Neural crest cell (in vitro differentiated cells): Measurements from ENCODE around the gene CREB5. TPM values are rescaled to one million over a fixed set of nuclear protein-coding genes. Genes with fewer than 3 reads are reported as not detected.

Source experiments
- DNase-seq: peaks from one replicate; pipeline ENCODE4 v3.0.0; 2021; ENCODE audit warnings: low read depth, mixed read lengths, low spot score
- H3K27ac Mint-ChIP-seq: one replicate; pipeline ENCODE4 v1.8.0; 2021; ENCODE audit warnings: mild to moderate bottlenecking, mixed read lengths; ENCODE audit not compliant: unreplicated experiment
- H3K27me3 Mint-ChIP-seq: 2 replicates; pipeline ENCODE4 v1.8.0; 2021; ENCODE audit warnings: low read depth, mild to moderate bottlenecking, mixed read lengths
- H3K36me3 Mint-ChIP-seq: 2 replicates; pipeline ENCODE4 v1.8.0; 2021; ENCODE audit warnings: low read depth, mild to moderate bottlenecking, mixed read lengths
- H3K4me1 Mint-ChIP-seq: 2 replicates; pipeline ENCODE4 v1.8.0; 2021; ENCODE audit warnings: mixed read lengths
- H3K4me3 Mint-ChIP-seq: one replicate; pipeline ENCODE4 v1.8.0; 2021; ENCODE audit warnings: mild to moderate bottlenecking, mixed read lengths
- H3K9me3 Mint-ChIP-seq: 2 replicates; pipeline ENCODE4 v1.8.0; 2021; ENCODE audit warnings: mixed read lengths
- CTCF ChIP-seq: fragments of 200-600 bp; sonication (generic); conservative IDR thresholded peaks from 2 replicates; pipeline ENCODE4 v1.5.0; 2021; ENCODE audit warnings: antibody characterized with exemption, mild to moderate bottlenecking
- total RNA-seq: library from RNA; stranded (reverse); gene quantifications from 2 replicates; pipeline ENCODE4 v1.2.1, GENCODE V29; 2021

Gene CREB5
- total RNA-seq, 1 donor from 2014 or later: 8.3 TPM

DNA sequence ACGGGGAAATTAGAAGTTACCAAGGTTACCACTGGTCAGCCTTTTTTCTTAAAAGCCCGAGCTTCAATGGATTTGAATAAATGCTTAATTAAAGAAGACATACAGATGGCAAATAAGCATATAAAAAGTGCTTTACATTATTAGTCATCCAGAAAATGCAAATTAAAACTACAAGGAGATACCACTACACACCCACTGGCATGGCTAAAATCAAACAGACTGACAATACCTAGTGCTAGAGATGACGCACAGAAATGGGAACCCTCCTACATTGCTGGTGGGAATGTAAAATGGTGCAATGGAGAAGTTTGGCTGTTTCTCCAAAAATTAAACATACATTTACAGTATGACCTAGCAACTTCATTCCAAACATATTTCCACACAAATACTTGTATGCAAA, 38.3 kb upstream of the CREB5 start:
- no peak for TF ChIP-seq CTCF
- DNase-seq: no peak
- Mint-ChIP-seq H3K27me3 (no peaks in the 10 kb centered on the region), H3K4me1 (no peaks in the 10 kb centered on the region), H3K36me3 (no peaks in the 10 kb centered on the region), H3K4me3 (no peak overlapping the region), H3K9me3 (no peaks in the 10 kb centered on the region), H3K27ac (no peak overlapping the region)

DNA sequence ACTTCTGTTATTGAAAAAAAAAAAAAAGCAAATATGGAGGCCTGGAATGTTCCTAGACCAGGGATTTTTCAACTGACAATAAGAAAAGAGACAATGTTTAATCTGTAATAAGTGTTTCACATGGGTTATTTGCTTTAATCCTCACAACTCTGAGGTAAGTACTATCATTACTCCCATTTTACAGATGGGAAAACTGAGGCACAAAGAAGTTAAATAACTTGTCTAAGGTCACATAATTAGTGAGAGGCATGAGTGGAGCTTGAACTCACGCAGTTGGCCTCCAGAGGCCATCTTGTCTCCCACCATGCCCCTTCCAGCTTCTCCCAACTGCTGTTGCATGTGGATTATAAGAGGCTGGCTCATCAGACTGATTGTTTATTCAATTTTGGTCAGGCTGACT, 36.6 kb upstream of the CREB5 start:
- Mint-ChIP-seq H3K4me3 (no peak overlapping the region), H3K4me1 (no peaks in the 10 kb centered on the region), H3K27ac (no peak overlapping the region), H3K9me3 (no peaks in the 10 kb centered on the region), H3K27me3 (no peaks in the 10 kb centered on the region), H3K36me3 (no peaks in the 10 kb centered on the region)
- DNase-seq: no peak
- TF ChIP-seq CTCF: no peak

DNA sequence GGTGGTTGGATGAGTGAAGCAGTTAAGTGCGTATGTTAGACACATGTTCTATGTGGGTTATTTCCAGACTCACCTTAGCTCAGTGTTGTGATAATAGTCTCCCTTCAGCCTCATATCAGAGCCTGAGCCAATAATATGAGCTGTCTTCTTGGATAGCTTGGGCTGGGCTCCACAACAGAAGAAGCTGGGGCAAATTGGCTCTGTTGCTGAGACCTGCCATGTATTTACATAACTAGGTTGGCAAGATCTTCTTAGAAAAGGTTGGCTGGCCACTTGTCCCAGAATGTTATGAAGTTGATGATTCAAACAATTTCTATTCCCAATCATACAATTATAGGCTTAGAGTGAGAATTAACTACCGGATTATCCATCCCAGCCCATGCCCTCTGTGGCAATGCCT, 35.7 kb upstream of the CREB5 start:
- TF ChIP-seq CTCF: no peak
- Mint-ChIP-seq H3K27ac (no peak overlapping the region), H3K9me3 (no peaks in the 10 kb centered on the region), H3K4me3 (no peak overlapping the region), H3K36me3 (no peaks in the 10 kb centered on the region), H3K4me1 (no peaks in the 10 kb centered on the region), H3K27me3 (no peaks in the 10 kb centered on the region)
- no peak for DNase-seq

- H3K9me3 Mint-ChIP-seq: no peaks in the 10 kb centered on the region
- no peaks in the 10 kb centered on the region for H3K36me3 Mint-ChIP-seq
- TF ChIP-seq CTCF: no peak
- DNase-seq: no peak
- H3K27ac Mint-ChIP-seq: no peak overlapping the region
- H3K4me1 Mint-ChIP-seq: no peaks in the 10 kb centered on the region
- no peak overlapping the region for H3K4me3 Mint-ChIP-seq
- no peaks in the 10 kb centered on the region for H3K27me3 Mint-ChIP-seq
Measured at GRCh38 chr7:28378574-28379149, 33.7 kb upstream of the CREB5 start.

DNA sequence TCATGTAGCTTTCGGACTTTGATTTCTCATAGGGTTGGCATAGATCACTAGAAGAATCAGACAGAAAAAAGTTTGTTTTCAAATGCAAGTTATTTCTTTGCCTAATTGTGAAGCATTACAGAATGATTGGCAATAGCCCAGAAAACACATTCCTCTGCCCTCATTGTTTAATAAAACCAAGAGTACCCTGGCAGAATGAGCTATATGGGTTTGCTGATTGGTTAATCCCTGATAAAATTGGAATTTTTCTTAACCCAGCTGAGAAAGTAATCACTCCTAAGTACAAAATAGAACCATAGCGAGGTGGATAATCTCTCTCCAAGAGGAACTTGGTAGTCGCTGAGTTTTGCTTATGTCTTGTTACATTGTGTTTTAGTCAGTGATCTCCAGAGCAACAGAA, 30.9 kb upstream of the CREB5 start:
- Mint-ChIP-seq H3K27ac (no peak overlapping the region), H3K27me3 (no peaks in the 10 kb centered on the region), H3K9me3 (no peaks in the 10 kb centered on the region), H3K36me3 (no peaks in the 10 kb centered on the region), H3K4me1 (no peaks in the 10 kb centered on the region), H3K4me3 (no peak overlapping the region)
- no peak for DNase-seq
- TF ChIP-seq CTCF: no peak

DNA sequence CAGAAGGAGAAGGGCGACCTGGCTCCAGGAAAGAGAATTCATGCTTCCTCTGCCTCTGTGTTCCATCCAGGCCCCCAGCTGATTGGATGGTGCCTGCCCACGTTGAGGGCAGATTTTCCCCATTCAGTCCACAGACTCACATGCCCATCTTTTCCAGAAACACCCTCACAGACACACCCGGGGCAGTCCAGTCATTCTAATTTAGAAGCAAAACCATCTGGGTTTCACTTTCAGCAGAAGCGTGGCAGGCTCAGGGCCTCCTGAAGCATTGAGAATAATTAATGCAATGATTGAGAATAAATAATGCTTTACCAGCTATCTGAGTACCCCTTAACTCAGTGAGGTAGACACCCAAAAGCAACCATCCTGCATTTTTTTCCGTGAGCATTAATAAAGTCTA, 30.2 kb upstream of the CREB5 start:
- DNase-seq: no peak
- H3K4me3 Mint-ChIP-seq: no peak overlapping the region
- H3K27ac Mint-ChIP-seq: no peak overlapping the region
- no peaks in the 10 kb centered on the region for H3K9me3 Mint-ChIP-seq
- H3K4me1 Mint-ChIP-seq: no peaks in the 10 kb centered on the region
- H3K27me3 Mint-ChIP-seq: no peaks in the 10 kb centered on the region
- no peak for TF ChIP-seq CTCF
- no peaks in the 10 kb centered on the region for H3K36me3 Mint-ChIP-seq
